IMR-90 (cell line): Measurements from ENCODE around the gene IRGQ. TPM values are rescaled to one million over a fixed set of nuclear protein-coding genes. Genes with fewer than 3 reads are reported as not detected.

Experiments
- ATAC-seq: fragments of 200-7000 bp; cut with Tn5 transposase; 2 replicates; pipeline ENCODE4 v1.9.1; 2020; ENCODE audit warnings: low read depth, mild to moderate bottlenecking, moderate library complexity
- Bru-seq: library from RNA; stranded (reverse); fragments of 400-500 nt; gene quantifications from one replicate; lab custom pipeline; 2021; lab: Mats Ljungman, UMichigan
- BruChase-seq, 2 experiments: library from RNA; stranded (reverse); fragments of 400-500 nt; gene quantifications; one replicate each; lab custom pipeline; 2021; lab: Mats Ljungman, UMichigan
- BruUV-seq: library from RNA; stranded (reverse); fragments of 400-500 nt; replicated peaks from 2 replicates; lab custom pipeline; 2021; lab: Mats Ljungman, UMichigan
- CTCF ChIA-PET: fragments of 300-600 bp; formaldehyde crosslinking; extraction: SDS; loops from one replicate; lab custom pipeline; 2021; ENCODE audit warnings: antibody characterized with exemption; lab: Yijun Ruan, JAX
- POLR2A ChIA-PET: fragments of 300-600 bp; sonication (Branson Sonifier 250); formaldehyde crosslinking; loops from one replicate; lab custom pipeline; 2022; ENCODE audit warnings: antibody characterized with exemption; ENCODE audit not compliant: unreplicated experiment; lab: Charles Lee
- DNase-seq: peaks from one replicate; pipeline ENCODE4 v3.0.0; 2013
- H2AFZ ChIP-seq: replicated peaks from 2 replicates; pipeline ENCODE3; 2013; ENCODE audit warnings: low read length, mild to moderate bottlenecking; ENCODE audit not compliant: poor library complexity
- H2AK5ac ChIP-seq: 2 replicates; pipeline ENCODE4 v1.6.1; 2013; ENCODE audit warnings: low read depth, low read length, inconsistent platforms
- H2AK9ac ChIP-seq: replicated peaks from 2 replicates; pipeline ENCODE3; 2013; ENCODE audit warnings: mild to moderate bottlenecking, low read depth, low read length, moderate library complexity; ENCODE audit not compliant: poor library complexity
- H2BK120ac ChIP-seq: 2 replicates; pipeline ENCODE4 v1.6.1; 2013; ENCODE audit warnings: low read depth, low read length, inconsistent platforms
- H2BK15ac ChIP-seq: 3 replicates; pipeline ENCODE4 v1.6.1; 2013; ENCODE audit warnings: low read depth, low read length, inconsistent platforms
- H2BK20ac ChIP-seq: 2 replicates; pipeline ENCODE4 v1.6.1; 2013; ENCODE audit warnings: low read depth, mild to moderate bottlenecking, inconsistent platforms, low read length, moderate library complexity
- H2BK5ac ChIP-seq: 2 replicates; pipeline ENCODE4 v1.6.1; 2013; ENCODE audit warnings: mild to moderate bottlenecking, low read depth, low read length, inconsistent platforms; ENCODE audit not compliant: poor library complexity, severe bottlenecking
- H3K14ac ChIP-seq: replicated peaks from 2 replicates; pipeline ENCODE4 v1.6.1; 2013; ENCODE audit warnings: low read depth, low read length, inconsistent platforms
- H3K18ac ChIP-seq: 2 replicates; pipeline ENCODE4 v1.6.1; 2013; ENCODE audit warnings: low read depth, low read length, control low read depth
- H3K23ac ChIP-seq: 2 replicates; pipeline ENCODE4 v1.6.1; 2013; ENCODE audit warnings: low read depth, low read length, inconsistent platforms
- H3K27ac ChIP-seq: 2 replicates; pipeline ENCODE4 v1.5.1; 2013; ENCODE audit warnings: mild to moderate bottlenecking, control low read depth, low read length; ENCODE audit not compliant: insufficient read depth
- H3K27me3 ChIP-seq: 2 replicates; pipeline ENCODE4 v1.6.1; 2013; ENCODE audit warnings: low read length; ENCODE audit not compliant: control insufficient read depth, insufficient read depth
- H3K36me3 ChIP-seq: 2 replicates; pipeline ENCODE4 v1.6.1; 2013; ENCODE audit warnings: low read length, mixed read lengths; ENCODE audit not compliant: control insufficient read depth, insufficient read depth
- H3K4ac ChIP-seq: 2 replicates; pipeline ENCODE4 v1.6.1; 2013; ENCODE audit warnings: low read depth, low read length, inconsistent platforms
- H3K4me1 ChIP-seq: 2 replicates; pipeline ENCODE4 v1.6.1; 2013; ENCODE audit warnings: low read length, mixed read lengths; ENCODE audit not compliant: control insufficient read depth, insufficient read depth
- H3K4me2 ChIP-seq: 2 replicates; pipeline ENCODE4 v1.6.1; 2013; ENCODE audit warnings: low read depth, mild to moderate bottlenecking, control low read depth, low read length, moderate library complexity
- H3K4me3 ChIP-seq: 2 replicates; pipeline ENCODE4 v1.5.1; 2013; ENCODE audit warnings: low read depth, mild to moderate bottlenecking, control low read depth, low read length, moderate library complexity; ENCODE audit not compliant: insufficient read depth
- H3K56ac ChIP-seq: 2 replicates; pipeline ENCODE4 v1.6.1; 2013; ENCODE audit warnings: low read length, inconsistent platforms; ENCODE audit not compliant: insufficient read depth; ENCODE audit errors: extremely low read depth
- H3K79me1 ChIP-seq, 2 experiments: 2 replicates each; pipeline ENCODE4 v1.6.1; 2013; ENCODE audit warnings: low read length in 2 of 2, inconsistent platforms in 1 of 2, low read depth in 1 of 2
- H3K9ac ChIP-seq: 2 replicates; pipeline ENCODE4 v1.6.1; 2013; ENCODE audit warnings: low read depth, low read length, control low read depth
- H3K9me1 ChIP-seq: 2 replicates; pipeline ENCODE4 v1.6.1; 2013; ENCODE audit warnings: low read length, inconsistent platforms; ENCODE audit not compliant: insufficient read depth
- H3K9me3 ChIP-seq: 2 replicates; pipeline ENCODE4 v1.6.1; 2013; ENCODE audit warnings: low read length; ENCODE audit not compliant: control insufficient read depth, insufficient read depth
- H4K20me1 ChIP-seq: 2 replicates; pipeline ENCODE4 v1.6.1; 2013; ENCODE audit warnings: low read length, inconsistent platforms; ENCODE audit not compliant: insufficient read depth
- H4K5ac ChIP-seq: 2 replicates; pipeline ENCODE4 v1.6.1; 2013; ENCODE audit warnings: mild to moderate bottlenecking, low read depth, low read length, control low read depth
- H4K8ac ChIP-seq, 2 experiments: 2 replicates each; pipeline ENCODE4 v1.6.1; 2013; ENCODE audit warnings: low read depth in 2 of 2, low read length in 2 of 2, control low read depth in 1 of 2, inconsistent platforms in 1 of 2
- H4K91ac ChIP-seq: 2 replicates; pipeline ENCODE4 v1.6.1; 2013; ENCODE audit warnings: low read depth, low read length, inconsistent platforms; ENCODE audit not compliant: insufficient read depth
- CEBPB ChIP-seq: IDR thresholded peaks from 2 replicates; pipeline ENCODE4 v1.6.1; 2012; ENCODE audit warnings: low read depth, low read length, improper control_type of control experiment
- CHD1 ChIP-seq: IDR thresholded peaks from 2 replicates; pipeline ENCODE4 v1.6.1; 2012; ENCODE audit warnings: low read depth, low read length, improper control_type of control experiment
- CTCF ChIP-seq: conservative IDR thresholded peaks from 2 replicates; pipeline ENCODE4 v1.5.1; 2012; ENCODE audit warnings: mild to moderate bottlenecking, low read depth, low read length, improper control_type of control experiment
- FOS ChIP-seq: fragments of 150-350 bp; IDR thresholded peaks from 2 replicates; pipeline ENCODE4 v1.6.1; 2016; ENCODE audit warnings: low read depth, low read length
- MAFK ChIP-seq: IDR thresholded peaks from 2 replicates; pipeline ENCODE4 v1.6.1; 2012; ENCODE audit warnings: low read depth, low read length, improper control_type of control experiment
- MAZ ChIP-seq: IDR thresholded peaks from 2 replicates; pipeline ENCODE4 v1.6.1; 2012; ENCODE audit warnings: low read depth, mild to moderate bottlenecking, low read length, improper control_type of control experiment, moderate library complexity, borderline replicate concordance
- MXI1 ChIP-seq: IDR thresholded peaks from 2 replicates; pipeline ENCODE4 v1.6.1; 2012; ENCODE audit warnings: low read depth, mild to moderate bottlenecking, low read length, moderate library complexity, borderline replicate concordance
- POLR2A ChIP-seq: IDR thresholded peaks from 2 replicates; pipeline ENCODE4 v1.6.1; 2012; ENCODE audit warnings: mild to moderate bottlenecking, low read depth, low read length
- RCOR1 ChIP-seq: IDR thresholded peaks from 2 replicates; pipeline ENCODE4 v1.6.1; 2012; ENCODE audit warnings: mild to moderate bottlenecking, low read length, improper control_type of control experiment; ENCODE audit not compliant: insufficient replicate concordance
- SMC3 ChIP-seq: fragments of 150-350 bp; IDR thresholded peaks from 2 replicates; pipeline ENCODE4 v1.6.1; 2016; ENCODE audit warnings: low read depth, mild to moderate bottlenecking, antibody characterized with exemption, low read length, moderate library complexity
- WGBS, 2 experiments: methylation state at CpG; one replicate each; pipeline versions ENCODE4 v1.1.5 to v1.1.7; 2013; ENCODE audit warnings: missing lambda C conversion rate in 2 of 2; ENCODE audit not compliant: insufficient read length in 1 of 2; ENCODE audit errors: extremely low coverage in 2 of 2; 5-methylcytosine and 5-hydroxymethylcytosine counted together
- dilution Hi-C: fragments of 300-500 bp; cut with HindIII; formaldehyde crosslinking; loops from one replicate; pipeline ENCODE4 v1.14.3; 2018; ENCODE audit warnings: low sequenced_read_pairs; ENCODE audit not compliant: unreplicated experiment
- in situ Hi-C: fragments of 300-500 bp; cut with MboI; formaldehyde crosslinking; loops from 3 replicates; pipeline ENCODE4 v1.14.3; 2019; ENCODE audit warnings: low sequenced_read_pairs, inconsistent platforms, mixed read lengths
- intact Hi-C: fragments of 100-400 bp; cut with micrococcal nuclease; formaldehyde crosslinking; loops from 2 replicates; pipeline ENCODE4 v1.10.0; 2022
- long read RNA-seq: library from polyadenylated mRNA; unstranded; transcript quantifications from one replicate; pipeline ENCODE4 v2.0.0, GENCODE V29; 2021; ENCODE audit not compliant: unreplicated experiment
- polyA plus RNA-seq, 3 experiments: library from polyadenylated mRNA; depleted of rRNA; stranded (reverse); fragments of >200 nt; gene quantifications; 2 replicates each; pipeline ENCODE4 v1.2.3, GENCODE V29; 2012; ENCODE audit warnings: low replicate concordance in 1 of 3
- total RNA-seq: library from RNA; depleted of rRNA; stranded (reverse); fragments of >200 nt; gene quantifications from 2 replicates; pipeline ENCODE4 v1.2.3, GENCODE V29; 2012; rRNA removed
- TF ChIP-seq, protein P1 (sequence below): fragments of 150-350 bp; IDR thresholded peaks from 2 replicates; pipeline ENCODE4 v1.6.1; 2016; ENCODE audit warnings: low read depth, mild to moderate bottlenecking, low read length, moderate library complexity, borderline replicate concordance

IRGQ gene
- total RNA-seq (9.0 and 10.8 TPM in 2 replicates), polyA plus RNA-seq (2012; rRNA removed) (6.8 and 9.9 TPM in 2 replicates), Bru-seq, nascent RNA (percentile 83 among the genes with signal in this experiment), BruChase-seq, experiment 1, labeled RNA remaining after a 6-hour chase (percentile 96 among the genes with signal in this experiment), BruChase-seq, experiment 2, labeled RNA remaining after a 2-hour chase (percentile 99 among the genes with signal in this experiment)
- polyA plus RNA-seq (2012; cell fraction: cytosol; rRNA removed) = 4.8 and 5.9 TPM in 2 replicates
- polyA plus RNA-seq (2012; cell fraction: nucleus; rRNA removed; ENCODE audit: low replicate concordance) = 24.0 and 30.1 TPM in 2 replicates
- long read RNA-seq, full-length matches to known transcripts = 15 of 15 reads
- long read RNA-seq, partial matches to known transcripts = 0 of 15 reads
- long read RNA-seq, other reads (novel, unspliced or antisense) = 0 of 15 reads

GRCh38 chr19:43595999-43596841, at the start of gene IRGQ, which contains the start of gene ZNF576:
Gene IRGQ (minus strand): TSS chr19:43596134. CDS start chr19:43595338, 796 bp downstream.
Gene ZNF576 (plus strand): TSS chr19:43596595. CDS start chr19:43597109, 514 bp downstream.
- ATAC-seq (peak; percentile 82), DNase-seq (peak; percentile 99)
- in situ Hi-C loops = no loop called here
- Histone ChIP-seq H4K91ac (peak within 1 kb of the TSS; percentile 90), H2AK9ac (peak within 1 kb of the TSS; percentile 98), H3K9me1 (no peaks in the 10 kb centered on the region), H2AFZ (peak within 1 kb of the TSS; percentile 98), H3K36me3 (peaks cover 31% of the 10 kb centered on the region), H3K4me2 (peak within 1 kb of the TSS; percentile 97), H2BK20ac (no peak within 1 kb of the TSS), H3K18ac (peak within 1 kb of the TSS; percentile 20), H2AK5ac (peak within 1 kb of the TSS; percentile 90), H3K4ac (peak within 1 kb of the TSS; percentile 78), H3K79me1 (peaks cover 27 to 62% of the 10 kb centered on the region in 2 experiments; a peak in 3 of 4 replicates), H4K8ac (peak within 1 kb of the TSS; percentile 97 to 99), H3K9me3 (no peaks in the 10 kb centered on the region), H3K9ac (peak within 1 kb of the TSS; percentile 90), H3K27ac (peak within 1 kb of the TSS; percentile 79), H2BK5ac (peak within 1 kb of the TSS; percentile 87), H4K5ac (peak within 1 kb of the TSS; percentile 88), H3K56ac (peak within 1 kb of the TSS; percentile 87), H3K4me1 (peaks cover 9% of the 10 kb centered on the region), H3K14ac (peak within 1 kb of the TSS; percentile 81), H4K20me1 (no peaks in the 10 kb centered on the region), H3K23ac (peak within 1 kb of the TSS; percentile 54; the same call in 1 of the 2 replicates), H2BK120ac (peak within 1 kb of the TSS; percentile 50; the same call in 1 of the 2 replicates), H2BK15ac (peak within 1 kb of the TSS; percentile 71; the same call in 1 of the 3 replicates), H3K4me3 (peak within 1 kb of the TSS; percentile 68), H3K27me3 (no peaks in the 10 kb centered on the region)
- 1% methylated on average over 33 of the region's 60 CpGs; no CpG with 5 or more reads in 1 of the 2 experiments for WGBS, 2 experiments
- intact Hi-C loops = loop anchor here (1.0 to 2.0 kb wide), 4 partner anchors 21 to 61 kb away; partner anchors contain the start of genes PINLYP and XRCC1
- dilution Hi-C loops = no loop called here
- BruUV-seq = no TSS peak
- POLR2A ChIA-PET = interaction anchor here (0.6 to 1.0 kb wide), 2 partner anchors 63 to 158 kb away, joined by 3 to 8 read pairs; partner anchors contain the start of genes SMG9 and ZNF575
- CTCF ChIA-PET = interaction anchor here (4.5 kb wide), 1 partner anchor 40 kb away, joined by 29 read pairs; no protein-coding TSS in a partner anchor
- no peak for TF ChIP-seq MAFK
- no peak for TF ChIP-seq RCOR1
- TF ChIP-seq, protein P1, sequence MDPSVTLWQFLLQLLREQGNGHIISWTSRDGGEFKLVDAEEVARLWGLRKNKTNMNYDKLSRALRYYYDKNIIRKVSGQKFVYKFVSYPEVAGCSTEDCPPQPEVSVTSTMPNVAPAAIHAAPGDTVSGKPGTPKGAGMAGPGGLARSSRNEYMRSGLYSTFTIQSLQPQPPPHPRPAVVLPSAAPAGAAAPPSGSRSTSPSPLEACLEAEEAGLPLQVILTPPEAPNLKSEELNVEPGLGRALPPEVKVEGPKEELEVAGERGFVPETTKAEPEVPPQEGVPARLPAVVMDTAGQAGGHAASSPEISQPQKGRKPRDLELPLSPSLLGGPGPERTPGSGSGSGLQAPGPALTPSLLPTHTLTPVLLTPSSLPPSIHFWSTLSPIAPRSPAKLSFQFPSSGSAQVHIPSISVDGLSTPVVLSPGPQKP = no peak
- TF ChIP-seq FOS = no peak
- TF ChIP-seq SMC3 = 0 out of 2 replicates have a peak, but pooled peaks have one; percentile 14
- TF ChIP-seq MXI1 = 0 out of 2 replicates have a peak, but pooled peaks have one; percentile 57
- no peak for TF ChIP-seq CEBPB
- TF ChIP-seq CTCF = 0 out of 2 replicates have a peak, but pooled peaks have one; percentile 3
- peak; percentile 57; the same call in 1 of the 2 replicates for TF ChIP-seq MAZ
- TF ChIP-seq POLR2A = peak; percentile 78
- TF ChIP-seq CHD1 = no peak
